Glutamatergic neuron (in vitro differentiated cells): ENCODE data around the gene TOX2. TPM values are rescaled to one million over a fixed set of nuclear protein-coding genes. Genes with fewer than 3 reads are reported as not detected.

ENCODE experiments used
- DNase-seq: peaks from one replicate; pipeline ENCODE4 v3.0.0; 2022
- H3K27ac Mint-ChIP-seq: one replicate; pipeline ENCODE4 v1.8.0; 2020; ENCODE audit warnings: mild to moderate bottlenecking, mixed read lengths, inconsistent platforms; ENCODE audit not compliant: unreplicated experiment
- H3K27me3 Mint-ChIP-seq: one replicate; pipeline ENCODE4 v1.8.0; 2020; ENCODE audit warnings: mild to moderate bottlenecking, moderate library complexity, mixed read lengths, inconsistent platforms; ENCODE audit not compliant: unreplicated experiment
- H3K36me3 Mint-ChIP-seq: one replicate; pipeline ENCODE4 v1.8.0; 2020; ENCODE audit warnings: mild to moderate bottlenecking, mixed read lengths, inconsistent platforms; ENCODE audit not compliant: unreplicated experiment
- H3K4me1 Mint-ChIP-seq: one replicate; pipeline ENCODE4 v1.8.0; 2020; ENCODE audit warnings: mild to moderate bottlenecking, low read depth, mixed read lengths, inconsistent platforms; ENCODE audit not compliant: unreplicated experiment
- H3K4me3 Mint-ChIP-seq: one replicate; pipeline ENCODE4 v1.8.0; 2020; ENCODE audit warnings: mild to moderate bottlenecking, mixed read lengths, inconsistent platforms; ENCODE audit not compliant: unreplicated experiment
- H3K9me3 Mint-ChIP-seq: one replicate; pipeline ENCODE4 v1.8.0; 2020; ENCODE audit warnings: mild to moderate bottlenecking, moderate library complexity, mixed read lengths, inconsistent platforms; ENCODE audit not compliant: unreplicated experiment
- total RNA-seq: library from RNA; stranded (reverse); fragmentation: NEBNext Ultra II Directional; extraction: Animal tissue kit (Norgen Biotek cat#: 25700); gene quantifications from one replicate; pipeline ENCODE4 v1.2.1, GENCODE V29; 2021; ENCODE audit not compliant: unreplicated experiment
- TF ChIP-seq, protein P1 (sequence below): fragments of 200-600 bp; sonication (generic); IDR thresholded peaks from one replicate; pipeline ENCODE4 v1.5.0; 2021; ENCODE audit not compliant: partially characterized antibody, unreplicated experiment

The TOX2 gene
- total RNA-seq, 1 donor from 2014 or later: 11.0 TPM

DNA sequence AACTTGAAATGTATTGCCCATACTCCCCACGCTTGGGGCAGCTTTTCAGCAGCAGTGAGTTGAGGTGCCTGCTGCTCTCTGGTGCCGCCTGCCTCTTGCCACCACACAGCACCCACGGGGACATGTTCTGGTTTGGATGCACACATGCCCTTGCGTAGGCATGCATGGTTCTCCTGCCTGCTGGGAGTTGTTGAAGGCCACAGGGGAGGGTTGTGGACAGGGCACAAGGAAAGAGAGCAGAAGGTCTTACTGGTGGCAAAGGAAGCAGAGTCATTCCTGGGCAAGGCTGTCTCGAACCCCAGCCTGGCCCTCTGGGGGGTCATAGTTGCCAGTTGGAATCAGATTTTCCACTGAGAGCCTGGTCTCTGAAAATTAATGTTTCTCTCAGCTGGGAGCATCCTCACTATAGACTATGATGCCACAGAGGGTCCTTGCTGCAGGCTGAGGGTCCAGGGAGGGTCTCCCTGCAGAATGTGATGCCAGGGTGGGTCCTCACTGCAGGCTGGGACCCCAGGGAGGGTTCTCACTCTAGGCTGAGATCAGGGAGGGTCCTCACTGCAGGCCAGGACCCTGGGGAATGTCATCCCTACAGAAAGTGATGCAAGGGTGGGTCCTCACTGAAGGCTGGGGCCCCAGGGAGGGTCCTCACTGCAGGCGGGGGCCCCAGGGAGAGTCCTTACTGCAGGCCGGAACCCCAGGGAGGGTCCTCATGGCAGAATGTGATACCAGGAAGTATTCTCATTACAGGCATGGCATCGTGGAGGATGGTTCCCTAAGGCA, 59.2 kb downstream of the TOX2 start:
- peaks cover 3% of the 10 kb centered on the region for H3K4me1 Mint-ChIP-seq
- H3K36me3 Mint-ChIP-seq: no peaks in the 10 kb centered on the region
- H3K27me3 Mint-ChIP-seq: peaks cover 3% of the 10 kb centered on the region
- no peak for DNase-seq
- no peak overlapping the region for H3K27ac Mint-ChIP-seq
- no peak overlapping the region for H3K4me3 Mint-ChIP-seq
- TF ChIP-seq, protein P1, sequence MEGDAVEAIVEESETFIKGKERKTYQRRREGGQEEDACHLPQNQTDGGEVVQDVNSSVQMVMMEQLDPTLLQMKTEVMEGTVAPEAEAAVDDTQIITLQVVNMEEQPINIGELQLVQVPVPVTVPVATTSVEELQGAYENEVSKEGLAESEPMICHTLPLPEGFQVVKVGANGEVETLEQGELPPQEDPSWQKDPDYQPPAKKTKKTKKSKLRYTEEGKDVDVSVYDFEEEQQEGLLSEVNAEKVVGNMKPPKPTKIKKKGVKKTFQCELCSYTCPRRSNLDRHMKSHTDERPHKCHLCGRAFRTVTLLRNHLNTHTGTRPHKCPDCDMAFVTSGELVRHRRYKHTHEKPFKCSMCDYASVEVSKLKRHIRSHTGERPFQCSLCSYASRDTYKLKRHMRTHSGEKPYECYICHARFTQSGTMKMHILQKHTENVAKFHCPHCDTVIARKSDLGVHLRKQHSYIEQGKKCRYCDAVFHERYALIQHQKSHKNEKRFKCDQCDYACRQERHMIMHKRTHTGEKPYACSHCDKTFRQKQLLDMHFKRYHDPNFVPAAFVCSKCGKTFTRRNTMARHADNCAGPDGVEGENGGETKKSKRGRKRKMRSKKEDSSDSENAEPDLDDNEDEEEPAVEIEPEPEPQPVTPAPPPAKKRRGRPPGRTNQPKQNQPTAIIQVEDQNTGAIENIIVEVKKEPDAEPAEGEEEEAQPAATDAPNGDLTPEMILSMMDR: no peak
- H3K9me3 Mint-ChIP-seq: peaks cover 2% of the 10 kb centered on the region

DNA sequence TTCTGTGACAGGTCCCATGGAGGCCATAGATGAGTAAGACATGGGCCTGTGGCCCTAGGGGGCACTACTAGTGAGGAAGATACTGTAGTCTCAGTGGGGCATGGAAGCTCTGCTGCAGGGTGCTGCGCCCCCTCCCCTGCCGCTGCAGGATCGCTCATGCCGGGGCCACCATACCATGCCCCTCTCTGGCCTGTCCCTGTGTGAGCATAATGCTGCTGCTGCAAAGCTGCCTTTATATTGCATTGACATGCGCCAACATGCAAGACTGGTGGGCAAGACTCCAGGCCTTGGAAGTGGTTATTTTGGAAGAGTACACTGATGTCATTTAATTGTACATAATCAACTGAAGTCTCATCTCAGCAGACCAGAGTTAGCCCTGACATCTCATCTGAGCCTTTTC, 60.0 kb downstream of the TOX2 start:
- DNase-seq: no peak
- no peaks in the 10 kb centered on the region for H3K9me3 Mint-ChIP-seq
- no peak overlapping the region for H3K27ac Mint-ChIP-seq
- H3K36me3 Mint-ChIP-seq: no peaks in the 10 kb centered on the region
- no peak overlapping the region for H3K4me3 Mint-ChIP-seq
- H3K4me1 Mint-ChIP-seq: peaks cover 2% of the 10 kb centered on the region
- TF ChIP-seq, protein P1: no peak
- peaks cover 3% of the 10 kb centered on the region for H3K27me3 Mint-ChIP-seq

DNA sequence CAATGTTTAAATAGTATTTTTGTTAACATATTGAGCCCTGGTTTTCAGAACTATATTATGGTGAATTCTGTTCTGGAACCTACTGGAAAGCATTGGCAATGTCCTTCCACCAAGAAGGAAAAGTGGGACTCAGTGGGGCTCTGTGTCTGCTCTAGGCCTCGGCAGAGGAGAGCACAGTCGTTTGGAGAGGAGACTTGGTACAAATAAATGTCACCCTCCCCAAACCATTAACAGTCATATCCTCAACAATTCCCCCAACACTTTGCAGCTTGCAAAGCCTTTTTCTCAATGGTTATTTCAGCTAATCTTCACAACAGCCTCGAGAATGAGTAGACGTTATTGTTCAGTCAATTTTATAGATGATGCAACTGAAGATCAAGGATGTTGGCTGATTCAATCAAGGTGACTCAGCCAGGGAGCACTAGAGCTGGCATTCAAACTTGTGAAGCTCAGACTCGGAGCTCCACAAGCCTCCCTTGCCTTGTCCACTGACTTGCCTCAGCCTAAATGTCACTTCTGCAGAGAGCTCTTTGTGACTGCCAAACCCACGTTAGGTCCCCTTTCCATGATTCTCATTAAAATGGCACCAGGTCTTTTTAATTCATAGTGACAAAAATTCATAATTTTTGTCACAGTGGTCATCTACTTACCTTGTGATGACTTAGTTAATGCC, 60.6 kb downstream of the TOX2 start:
- Mint-ChIP-seq H3K4me1 (no peaks in the 10 kb centered on the region), H3K4me3 (no peak overlapping the region), H3K27me3 (peaks cover 3% of the 10 kb centered on the region), H3K36me3 (no peaks in the 10 kb centered on the region), H3K9me3 (no peaks in the 10 kb centered on the region), H3K27ac (no peak overlapping the region)
- no peak for DNase-seq
- TF ChIP-seq, protein P1: no peak

DNA sequence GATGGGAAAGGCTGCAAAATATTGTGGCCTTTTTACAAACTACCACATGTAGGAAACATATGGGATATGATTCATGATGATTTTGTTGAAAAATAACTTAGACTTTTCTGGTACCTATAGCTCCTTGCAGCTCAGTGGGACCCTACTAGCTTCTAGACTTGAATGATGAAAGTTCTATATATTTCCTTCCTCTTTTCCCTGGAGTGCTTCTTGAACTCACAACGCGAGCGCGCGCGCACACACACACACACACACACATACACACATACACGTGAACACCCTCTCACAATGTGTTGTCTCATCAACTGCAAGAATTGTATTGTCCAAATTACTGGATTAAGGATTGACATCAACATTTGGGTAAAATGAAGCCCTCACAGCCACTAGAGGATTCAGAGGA, 61.9 kb downstream of the TOX2 start:
- Mint-ChIP-seq H3K27me3 (peaks cover 1% of the 10 kb centered on the region), H3K36me3 (no peaks in the 10 kb centered on the region), H3K4me3 (no peak overlapping the region), H3K9me3 (no peaks in the 10 kb centered on the region), H3K4me1 (no peaks in the 10 kb centered on the region), H3K27ac (no peak overlapping the region)
- no peak for DNase-seq
- TF ChIP-seq, protein P1: no peak

DNA sequence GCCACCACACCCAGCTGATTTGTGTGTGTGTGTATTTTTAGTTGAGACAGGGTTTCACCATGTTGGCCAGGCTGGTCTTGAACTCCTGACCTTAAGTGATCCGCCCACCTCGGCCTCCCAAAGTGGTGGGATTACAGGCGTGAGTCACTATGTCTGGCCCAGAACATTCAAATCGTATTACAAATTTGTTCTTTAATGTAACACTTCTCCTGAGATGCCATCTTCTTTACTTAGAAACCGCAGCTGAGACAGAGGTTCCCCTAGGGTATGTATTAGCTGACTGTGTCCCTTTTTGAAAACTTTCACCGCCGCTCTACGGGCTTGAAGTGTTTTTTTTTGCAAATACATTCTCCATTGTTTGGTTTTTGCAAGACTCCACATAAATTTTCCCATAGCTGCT, 62.6 kb downstream of the TOX2 start:
- TF ChIP-seq, protein P1: no peak
- no peaks in the 10 kb centered on the region for H3K9me3 Mint-ChIP-seq
- no peak overlapping the region for H3K4me3 Mint-ChIP-seq
- no peaks in the 10 kb centered on the region for H3K4me1 Mint-ChIP-seq
- no peaks in the 10 kb centered on the region for H3K36me3 Mint-ChIP-seq
- H3K27me3 Mint-ChIP-seq: peaks cover 1% of the 10 kb centered on the region
- no peak overlapping the region for H3K27ac Mint-ChIP-seq
- no peak for DNase-seq
